ENCODE measurements around the gene FAT3. TPM values are rescaled to one million over a fixed set of nuclear protein-coding genes. Genes with fewer than 3 reads are reported as not detected.

FAT3 gene
- total and polyA plus RNA-seq, 2 of the 4 experiments (the other 2 are of a cell fraction) = 0.53 to 2.9 TPM

GRCh38 chr11:92222701-92223100 lies 1.9 kb upstream of the FAT3 start:
- in situ Hi-C loops (cut with MboI; ENCODE audit: low sequenced_read_pairs) (loop anchor here (25.0 kb wide), 1 partner anchor 315 kb away; no protein-coding TSS in a partner anchor), intact Hi-C loops (cut with micrococcal nuclease) (loop anchor here (5.0 to 10.0 kb wide), 2 partner anchors 155 to 232 kb away; no protein-coding TSS in a partner anchor), dilution Hi-C loops (cut with HindIII; ENCODE audit: low sequenced_read_pairs, unreplicated experiment) (no loop called here)
- H3K9me3 ChIP-seq (ENCODE audit: control insufficient read depth, insufficient read depth, low read length) = no peaks in the 10 kb centered on the region
- no peak overlapping the region for H2BK20ac ChIP-seq (ENCODE audit: low read depth, low read length)
- no peak for DNase-seq
- H3K4me3 ChIP-seq (ENCODE audit: insufficient read depth, low read depth, low read length) = no peak overlapping the region
- H3K27me3 ChIP-seq (ENCODE audit: control insufficient read depth, insufficient read depth, low read length) = peaks cover 47% of the 10 kb centered on the region
- H3K4ac ChIP-seq (ENCODE audit: low read depth, low read length) = no peak overlapping the region
- H3K27ac ChIP-seq (ENCODE audit: insufficient read depth, low read length) = no peak overlapping the region
- WGBS, 2 experiments (ENCODE audit: extremely low coverage in 2 of 2, insufficient read length in 1 of 2) = no CpG with 5 or more reads among the region's 1 CpG
- H4K8ac ChIP-seq (ENCODE audit: low read depth in 2 of 2, low read length in 2 of 2) = no peak overlapping the region
- no peaks in the 10 kb centered on the region for H4K20me1 ChIP-seq (ENCODE audit: insufficient read depth, low read length)
- H2AK5ac ChIP-seq (ENCODE audit: low read depth, low read length) = no peak overlapping the region
- no peaks in the 10 kb centered on the region for H3K79me1 ChIP-seq (ENCODE audit: low read depth in 1 of 2, low read length in 2 of 2)
- ChIA-PET CTCF (no interaction called here), POLR2A (ENCODE audit: unreplicated experiment) (no interaction called here)
- TF ChIP-seq FOS (IDR thresholded peaks at IDR 0.05; ENCODE audit: low read depth, low read length) = no peak
- TF ChIP-seq CHD1 (IDR thresholded peaks at IDR 0.05; ENCODE audit: low read depth, low read length) = no peak
- TF ChIP-seq MAZ (IDR thresholded peaks at IDR 0.05; ENCODE audit: borderline replicate concordance, low read depth, low read length) = no peak
- TF ChIP-seq CEBPB (IDR thresholded peaks at IDR 0.05; ENCODE audit: low read depth, low read length) = no peak
- no peak overlapping the region for H2BK120ac ChIP-seq (ENCODE audit: low read depth, low read length)
- peaks cover 1% of the 10 kb centered on the region; the same call in 1 of the 2 replicates for H3K4me1 ChIP-seq (ENCODE audit: control insufficient read depth, insufficient read depth, low read length)
- H3K56ac ChIP-seq (ENCODE audit: extremely low read depth, insufficient read depth, low read length) = no peak overlapping the region
- no peak overlapping the region for H3K14ac ChIP-seq (replicated peaks; ENCODE audit: low read depth, low read length)
- no peak for ATAC-seq (ENCODE audit: low read depth)
- no peak overlapping the region for H3K4me2 ChIP-seq (ENCODE audit: low read depth, low read length)
- H2BK5ac ChIP-seq (ENCODE audit: low read depth, low read length, poor library complexity, severe bottlenecking) = no peak overlapping the region
- no peak overlapping the region for H2AFZ ChIP-seq (replicated peaks; ENCODE audit: low read length, poor library complexity)
- no peak overlapping the region for H3K18ac ChIP-seq (ENCODE audit: low read depth, low read length)
- no TSS peak for BruUV-seq (replicated peaks)
- H3K9ac ChIP-seq (ENCODE audit: low read depth, low read length) = no peak overlapping the region
- no peak overlapping the region for H4K5ac ChIP-seq (ENCODE audit: low read depth, low read length)
- H3K9me1 ChIP-seq (ENCODE audit: insufficient read depth, low read length) = no peaks in the 10 kb centered on the region
- H3K23ac ChIP-seq (ENCODE audit: low read depth, low read length) = no peak overlapping the region
- H2BK15ac ChIP-seq (ENCODE audit: low read depth, low read length) = no peak overlapping the region
- no peaks in the 10 kb centered on the region for H3K36me3 ChIP-seq (ENCODE audit: control insufficient read depth, insufficient read depth, low read length)
- H4K91ac ChIP-seq (ENCODE audit: insufficient read depth, low read depth, low read length) = no peak overlapping the region
- H2AK9ac ChIP-seq (replicated peaks; ENCODE audit: low read depth, low read length, poor library complexity) = no peak overlapping the region

Data from IMR-90 (cell line).